Loucy (cell line): ENCODE data around the gene ADAMTS10.
"Not testable (repeated sequence)": the region's sequence is repeated elsewhere in the genome, so short reads cannot be mapped to it uniquely, and the experiment has no call there.

ENCODE experiments used
- H2AFZ ChIP-seq: fragments of 200-600 bp; sonication (generic); 2 replicates; pipeline ENCODE4 v1.6.0; 2016; ENCODE audit warnings: antibody characterized with exemption, mild to moderate bottlenecking, low read length, moderate library complexity
- H3F3A ChIP-seq: fragments of 200-600 bp; 2 replicates; pipeline ENCODE4 v1.6.0; 2016; ENCODE audit warnings: antibody characterized with exemption, low read depth, mild to moderate bottlenecking
- H3K27me3 ChIP-seq: fragments of 200-600 bp; sonication (generic); 2 replicates; pipeline ENCODE4 v1.6.1; 2014; ENCODE audit warnings: low read length, mild to moderate bottlenecking; ENCODE audit not compliant: insufficient read depth, poor library complexity, severe bottlenecking
- H3K36me3 ChIP-seq: fragments of 200-600 bp; sonication (generic); 2 replicates; pipeline ENCODE4 v1.6.1; 2016; ENCODE audit warnings: low read length; ENCODE audit not compliant: insufficient read depth
- H3K4me1 ChIP-seq: fragments of 200-600 bp; sonication (generic); 2 replicates; pipeline ENCODE4 v1.5.1; 2014; ENCODE audit warnings: low read length, mild to moderate bottlenecking; ENCODE audit not compliant: insufficient read depth, poor library complexity, severe bottlenecking
- H3K4me2 ChIP-seq: fragments of 200-600 bp; sonication (generic); 2 replicates; pipeline ENCODE4 v1.6.0; 2014; ENCODE audit warnings: antibody characterized with exemption, low read length, low read depth, mild to moderate bottlenecking; ENCODE audit not compliant: poor library complexity, severe bottlenecking
- H3K4me3 ChIP-seq: fragments of 200-600 bp; sonication (generic); 2 replicates; pipeline ENCODE4 v1.5.1; 2014; ENCODE audit warnings: low read length, mild to moderate bottlenecking, mixed read lengths; ENCODE audit not compliant: poor library complexity, severe bottlenecking
- H3K79me2 ChIP-seq: fragments of 200-600 bp; sonication (generic); 2 replicates; pipeline ENCODE4 v1.6.1; 2014; ENCODE audit warnings: low read length; ENCODE audit not compliant: insufficient read depth
- H3K9ac ChIP-seq: fragments of 200-600 bp; sonication (generic); 2 replicates; pipeline ENCODE4 v1.6.0; 2014; ENCODE audit warnings: mild to moderate bottlenecking, low read depth, low read length, moderate library complexity; ENCODE audit not compliant: poor library complexity, severe bottlenecking
- H3K9me2 ChIP-seq: fragments of 200-600 bp; sonication (generic); replicated peaks from 2 replicates; pipeline ENCODE4 v1.6.1; 2016; ENCODE audit warnings: low read depth, low read length, mixed read lengths
- H3K9me3 ChIP-seq: fragments of 200-600 bp; sonication (generic); 2 replicates; pipeline ENCODE4 v1.6.1; 2014; ENCODE audit warnings: mild to moderate bottlenecking, antibody characterized with exemption, low read length, low read depth; ENCODE audit not compliant: insufficient read depth
- H4K20me1 ChIP-seq: fragments of 200-600 bp; sonication (generic); 2 replicates; pipeline ENCODE4 v1.6.0; 2014; ENCODE audit warnings: antibody characterized with exemption, low read length, mild to moderate bottlenecking; ENCODE audit not compliant: insufficient read depth, poor library complexity, severe bottlenecking
- EZH2phosphoT487 ChIP-seq: fragments of 200-600 bp; IDR thresholded peaks from 2 replicates; pipeline ENCODE4 v1.6.1; 2018; ENCODE audit warnings: antibody characterized with exemption, mild to moderate bottlenecking, moderate library complexity, borderline replicate concordance
- TF ChIP-seq, protein P1 (sequence below): fragments of 200-600 bp; sonication (generic); conservative IDR thresholded peaks from 2 replicates; pipeline ENCODE4 v1.5.1; 2014; ENCODE audit warnings: mild to moderate bottlenecking, antibody characterized with exemption, low read length

Gene ADAMTS10

DNA sequence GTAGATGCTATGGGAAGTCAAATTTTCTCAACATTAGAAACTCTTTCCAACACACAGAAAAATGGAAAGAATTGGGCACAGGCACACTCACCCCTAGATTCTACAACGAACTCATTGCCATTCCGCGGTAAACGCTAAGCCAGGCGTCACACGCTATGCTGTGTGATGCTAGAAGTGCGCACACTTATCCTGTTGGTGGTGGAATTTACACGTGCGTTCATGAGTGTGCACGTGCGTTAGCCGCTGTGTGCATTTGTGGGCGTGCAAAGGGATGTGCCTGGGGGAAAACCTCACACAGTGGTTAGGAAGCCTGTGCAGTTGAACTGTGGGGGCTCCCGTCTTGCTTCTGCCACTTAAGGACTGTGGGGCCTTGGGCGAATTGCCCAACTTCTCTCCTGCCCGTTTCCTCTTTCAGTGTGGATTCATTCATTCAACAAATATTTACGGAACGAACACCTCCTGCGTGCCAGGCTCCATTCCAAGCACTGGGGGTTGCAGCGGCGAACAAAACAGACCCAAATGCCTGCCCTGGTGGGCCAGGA, 27.6 kb upstream of the ADAMTS10 start:
- H3K9me3 ChIP-seq, result no peaks in the 10 kb centered on the region
- H3K27me3 ChIP-seq, result no peaks in the 10 kb centered on the region
- H3K79me2 ChIP-seq, result no peaks in the 10 kb centered on the region
- H3F3A ChIP-seq, result no peaks in the 10 kb centered on the region
- no peaks in the 10 kb centered on the region for H4K20me1 ChIP-seq
- no peak overlapping the region for H3K4me2 ChIP-seq
- no peak overlapping the region for H3K4me3 ChIP-seq
- TF ChIP-seq, protein P1, sequence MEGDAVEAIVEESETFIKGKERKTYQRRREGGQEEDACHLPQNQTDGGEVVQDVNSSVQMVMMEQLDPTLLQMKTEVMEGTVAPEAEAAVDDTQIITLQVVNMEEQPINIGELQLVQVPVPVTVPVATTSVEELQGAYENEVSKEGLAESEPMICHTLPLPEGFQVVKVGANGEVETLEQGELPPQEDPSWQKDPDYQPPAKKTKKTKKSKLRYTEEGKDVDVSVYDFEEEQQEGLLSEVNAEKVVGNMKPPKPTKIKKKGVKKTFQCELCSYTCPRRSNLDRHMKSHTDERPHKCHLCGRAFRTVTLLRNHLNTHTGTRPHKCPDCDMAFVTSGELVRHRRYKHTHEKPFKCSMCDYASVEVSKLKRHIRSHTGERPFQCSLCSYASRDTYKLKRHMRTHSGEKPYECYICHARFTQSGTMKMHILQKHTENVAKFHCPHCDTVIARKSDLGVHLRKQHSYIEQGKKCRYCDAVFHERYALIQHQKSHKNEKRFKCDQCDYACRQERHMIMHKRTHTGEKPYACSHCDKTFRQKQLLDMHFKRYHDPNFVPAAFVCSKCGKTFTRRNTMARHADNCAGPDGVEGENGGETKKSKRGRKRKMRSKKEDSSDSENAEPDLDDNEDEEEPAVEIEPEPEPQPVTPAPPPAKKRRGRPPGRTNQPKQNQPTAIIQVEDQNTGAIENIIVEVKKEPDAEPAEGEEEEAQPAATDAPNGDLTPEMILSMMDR, result no peak
- TF ChIP-seq EZH2phosphoT487, result no peak
- peak overlapping the region; percentile 19; the same call in 1 of the 2 replicates for H2AFZ ChIP-seq
- no peaks in the 10 kb centered on the region for H3K9me2 ChIP-seq
- no peaks in the 10 kb centered on the region for H3K36me3 ChIP-seq
- H3K4me1 ChIP-seq, result peaks cover 2% of the 10 kb centered on the region
- no peak overlapping the region for H3K9ac ChIP-seq

DNA sequence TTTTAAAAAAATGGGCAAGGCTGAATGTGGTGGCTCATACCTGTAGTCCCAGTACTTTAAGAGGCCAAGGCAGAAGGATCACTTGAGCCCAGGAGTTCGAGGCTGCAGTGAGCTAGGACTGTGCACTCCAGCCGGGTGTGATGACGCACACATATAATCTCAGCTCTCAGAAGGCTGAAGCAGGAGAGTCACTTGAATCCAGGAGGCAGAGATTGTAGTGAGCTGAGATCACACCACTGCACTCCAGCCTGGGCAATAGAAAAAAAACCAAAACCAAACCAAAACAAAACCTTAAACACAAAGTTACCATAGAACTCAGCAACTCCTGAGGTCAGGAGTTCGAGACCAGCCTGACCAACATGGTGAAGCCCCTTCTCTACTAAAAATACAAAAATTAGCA, 26.6 kb upstream of the ADAMTS10 start:
- not testable (repeated sequence) for H3F3A ChIP-seq, H3K27me3 ChIP-seq, H3K4me1 ChIP-seq, H3K9me2 ChIP-seq, H4K20me1 ChIP-seq, H3K79me2 ChIP-seq, H3K9ac ChIP-seq, H3K4me3 ChIP-seq, H3K4me2 ChIP-seq, H2AFZ ChIP-seq, H3K36me3 ChIP-seq, H3K9me3 ChIP-seq

DNA sequence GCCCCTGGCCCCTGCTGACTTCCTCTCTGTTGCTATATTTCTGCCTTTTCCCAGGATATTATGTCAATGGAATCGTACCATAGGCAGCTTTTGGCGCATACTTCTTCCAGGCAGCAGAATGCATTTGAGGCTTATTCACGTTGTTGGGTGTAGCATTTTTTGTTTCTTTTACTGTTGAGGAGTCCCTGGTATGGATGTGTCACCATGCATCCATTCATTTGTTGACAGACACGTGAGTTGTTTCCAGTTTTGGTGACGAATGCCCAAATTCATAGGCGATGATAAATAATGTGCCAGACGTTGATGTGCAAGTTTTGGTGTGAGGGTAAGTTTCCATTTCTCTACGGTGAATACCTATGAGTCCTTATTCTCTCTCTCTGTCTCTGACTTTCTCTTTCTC, 24.9 kb upstream of the ADAMTS10 start:
- H3K36me3 ChIP-seq, result no peaks in the 10 kb centered on the region
- H3K27me3 ChIP-seq, result no peaks in the 10 kb centered on the region
- H2AFZ ChIP-seq, result no peak overlapping the region
- H3K79me2 ChIP-seq, result no peaks in the 10 kb centered on the region
- no peak overlapping the region for H3K4me2 ChIP-seq
- H3K4me1 ChIP-seq, result peaks cover 3% of the 10 kb centered on the region
- H3K9me2 ChIP-seq, result no peaks in the 10 kb centered on the region
- no peaks in the 10 kb centered on the region for H3F3A ChIP-seq
- no peaks in the 10 kb centered on the region for H4K20me1 ChIP-seq
- no peaks in the 10 kb centered on the region for H3K9me3 ChIP-seq
- TF ChIP-seq, protein P1, result no peak
- TF ChIP-seq EZH2phosphoT487, result no peak
- no peak overlapping the region for H3K9ac ChIP-seq
- no peak overlapping the region for H3K4me3 ChIP-seq

DNA sequence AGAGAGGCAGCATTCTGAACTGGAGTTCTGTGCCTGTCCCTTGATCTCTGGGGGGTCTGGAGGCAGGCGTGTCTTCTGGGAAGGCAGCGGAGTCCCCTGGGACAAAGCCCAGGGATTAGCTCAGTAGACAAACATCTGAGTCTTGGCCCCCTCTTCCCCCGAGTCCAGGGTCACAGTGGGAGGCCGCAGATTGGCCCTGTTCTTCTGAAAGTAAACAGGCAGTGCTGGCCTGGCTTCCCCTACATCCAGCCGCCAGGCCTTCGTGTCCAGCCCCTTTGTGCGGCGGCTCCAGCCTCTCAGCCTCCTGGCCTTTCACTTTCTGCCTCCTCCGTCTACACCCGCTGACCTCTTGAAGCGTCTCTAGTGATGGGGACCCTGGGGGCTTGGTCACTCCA, 20.9 kb upstream of the ADAMTS10 start:
- H3K9ac ChIP-seq, result no peak overlapping the region
- no peaks in the 10 kb centered on the region for H3K79me2 ChIP-seq
- H3K4me3 ChIP-seq, result no peak overlapping the region
- H2AFZ ChIP-seq, result no peak overlapping the region
- H4K20me1 ChIP-seq, result no peaks in the 10 kb centered on the region
- peaks cover 3% of the 10 kb centered on the region for H3K4me1 ChIP-seq
- TF ChIP-seq, protein P1, result no peak
- no peak for TF ChIP-seq EZH2phosphoT487
- no peaks in the 10 kb centered on the region for H3K9me3 ChIP-seq
- H3K4me2 ChIP-seq, result no peak overlapping the region
- no peaks in the 10 kb centered on the region for H3F3A ChIP-seq
- no peaks in the 10 kb centered on the region for H3K9me2 ChIP-seq
- no peaks in the 10 kb centered on the region for H3K36me3 ChIP-seq
- no peaks in the 10 kb centered on the region for H3K27me3 ChIP-seq
